Keratinocyte (primary cell): Measurements from ENCODE around the gene MTUS2. TPM values are rescaled to one million over a fixed set of nuclear protein-coding genes. Genes with fewer than 3 reads are reported as not detected.

Experiments used
- DNase-seq: peaks from one replicate; pipeline ENCODE4 v3.0.0-alpha.2; 2011; ENCODE audit warnings: low read depth, missing footprints, low spot score
- FAIRE-seq: peaks from 2 replicates; lab custom pipeline; 2011; peaks lifted over from hg19 to GRCh38; lab: Jason Lieb, UNC
- H2AFZ ChIP-seq: 2 replicates; pipeline ENCODE4 v1.6.0; 2012; ENCODE audit warnings: low read length, control low read depth, inconsistent platforms; ENCODE audit not compliant: control insufficient read depth
- H3K27ac ChIP-seq: 2 replicates; pipeline ENCODE4 v1.5.1; 2011; ENCODE audit warnings: low read length; ENCODE audit not compliant: control insufficient read depth, insufficient read depth
- H3K27me3 ChIP-seq: 3 replicates; pipeline ENCODE4 v1.6.0; 2011; ENCODE audit warnings: low read length; ENCODE audit not compliant: control insufficient read depth, insufficient read depth; ENCODE audit errors: extremely low read depth
- H3K36me3 ChIP-seq, 2 experiments: 2 replicates in 1 of 2; 3 replicates in 1 of 2; pipeline ENCODE4 v1.5.1; 2011; ENCODE audit warnings: low read length in 2 of 2, mild to moderate bottlenecking in 1 of 2; ENCODE audit not compliant: control insufficient read depth in 2 of 2, insufficient read depth in 2 of 2; ENCODE audit errors: extremely low read depth in 1 of 2
- H3K4me1 ChIP-seq: 3 replicates; pipeline ENCODE4 v1.5.1; 2011; ENCODE audit warnings: low read length; ENCODE audit not compliant: control insufficient read depth, insufficient read depth; ENCODE audit errors: extremely low read depth
- H3K4me2 ChIP-seq: 3 replicates; pipeline ENCODE4 v1.6.0; 2011; ENCODE audit warnings: low read depth, low read length; ENCODE audit not compliant: control insufficient read depth, insufficient read depth; ENCODE audit errors: extremely low read depth
- H3K4me3 ChIP-seq, 3 experiments: fragments of 200-600 bp in 1 of 3; sonication (generic) in 1 of 3; 2 replicates in 2 of 3; 3 replicates in 1 of 3; pipeline ENCODE4 v1.5.1; 2011 to 2016; ENCODE audit warnings: low read length in 3 of 3, mild to moderate bottlenecking in 3 of 3, control low read depth in 2 of 3, inconsistent platforms in 1 of 3, low read depth in 1 of 3, mixed read lengths in 1 of 3, mixed run types in 1 of 3, moderate library complexity in 1 of 3; ENCODE audit not compliant: control insufficient read depth in 2 of 3, insufficient read depth in 2 of 3; ENCODE audit errors: extremely low read depth in 1 of 3
- H3K79me2 ChIP-seq: 2 replicates; pipeline ENCODE4 v1.6.0; 2012; ENCODE audit warnings: low read length; ENCODE audit not compliant: control insufficient read depth, insufficient read depth
- H3K9ac ChIP-seq: 3 replicates; pipeline ENCODE4 v1.6.0; 2011; ENCODE audit warnings: low read length; ENCODE audit not compliant: control insufficient read depth, insufficient read depth; ENCODE audit errors: extremely low read depth
- H3K9me1 ChIP-seq: 3 replicates; pipeline ENCODE4 v1.6.0; 2011; ENCODE audit warnings: low read length; ENCODE audit not compliant: control insufficient read depth, insufficient read depth; ENCODE audit errors: extremely low read depth
- H3K9me3 ChIP-seq: 2 replicates; pipeline ENCODE4 v1.5.1; 2012; ENCODE audit warnings: low read depth, low read length; ENCODE audit not compliant: control insufficient read depth
- H4K20me1 ChIP-seq: 3 replicates; pipeline ENCODE4 v1.6.0; 2011; ENCODE audit warnings: low read length; ENCODE audit not compliant: control insufficient read depth, insufficient read depth; ENCODE audit errors: extremely low read depth
- EZH2 ChIP-seq: IDR thresholded peaks from one replicate; pipeline ENCODE4 v1.6.1; 2012; ENCODE audit warnings: inconsistent platforms, mild to moderate bottlenecking, low read length, moderate library complexity
- dilution Hi-C: fragments of 300-500 bp; cut with MboI; formaldehyde crosslinking; loops from one replicate; pipeline ENCODE4 v1.7.0; 2020; ENCODE audit warnings: low sequenced_read_pairs; ENCODE audit not compliant: extremely low pct_ligation_motif_present
- polyA plus RNA-seq, 5 experiments: library from polyadenylated mRNA; depleted of rRNA in 3 of 5; stranded (reverse) in 3 of 5; stranded (forward) in 1 of 5; unstranded in 1 of 5; fragments of >200 nt; gene quantifications; 1 replicate in 1 of 5; 2 replicates in 3 of 5; 3 replicates in 1 of 5; pipeline versions ENCODE4 v1.2.1 to v1.2.3, GENCODE V29; 2011 to 2012; ENCODE audit warnings: missing spikeins in 2 of 5, low read depth in 1 of 5, low replicate concordance in 1 of 5
- TF ChIP-seq, protein P1 (sequence below), 3 experiments: IDR thresholded peaks in 1 of 3; conservative IDR thresholded peaks in 1 of 3; optimal IDR thresholded peaks in 1 of 3; 2 replicates in 2 of 3; 3 replicates in 1 of 3; pipeline versions ENCODE3 to v1.5.1; 2011; ENCODE audit warnings: low read length in 3 of 3, mild to moderate bottlenecking in 3 of 3, moderate library complexity in 2 of 3, control low read depth in 1 of 3, inconsistent platforms in 1 of 3; ENCODE audit not compliant: insufficient read depth in 2 of 3; ENCODE audit errors: extremely low read depth in 1 of 3

Gene MTUS2
- polyA plus RNA-seq, 1 donor (not counting 4 experiments of a cell fraction or from before 2014, with no cell fraction given): 0.17 TPM

DNA sequence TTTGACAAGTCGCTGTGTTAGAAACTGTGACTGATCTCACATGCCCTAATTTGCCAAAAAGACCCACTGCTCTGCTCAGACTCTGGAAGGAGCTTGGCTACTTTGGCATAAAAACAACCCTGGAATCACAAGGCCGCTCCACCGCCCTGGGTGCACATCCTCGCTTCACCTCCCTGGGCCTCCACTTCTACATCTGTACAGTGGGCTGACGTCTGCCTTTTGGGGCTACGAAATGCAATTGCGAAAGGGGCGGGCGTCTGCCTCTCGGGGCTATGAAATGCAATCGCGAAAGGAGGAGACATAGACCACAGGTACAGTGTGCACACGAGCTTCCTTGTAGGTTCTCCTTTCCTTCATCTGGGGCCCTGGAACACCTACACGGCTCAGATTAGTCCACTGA, 701.2 kb downstream of the MTUS2 start:
- no peak for DNase-seq
- no peak overlapping the region for H3K9ac ChIP-seq

DNA sequence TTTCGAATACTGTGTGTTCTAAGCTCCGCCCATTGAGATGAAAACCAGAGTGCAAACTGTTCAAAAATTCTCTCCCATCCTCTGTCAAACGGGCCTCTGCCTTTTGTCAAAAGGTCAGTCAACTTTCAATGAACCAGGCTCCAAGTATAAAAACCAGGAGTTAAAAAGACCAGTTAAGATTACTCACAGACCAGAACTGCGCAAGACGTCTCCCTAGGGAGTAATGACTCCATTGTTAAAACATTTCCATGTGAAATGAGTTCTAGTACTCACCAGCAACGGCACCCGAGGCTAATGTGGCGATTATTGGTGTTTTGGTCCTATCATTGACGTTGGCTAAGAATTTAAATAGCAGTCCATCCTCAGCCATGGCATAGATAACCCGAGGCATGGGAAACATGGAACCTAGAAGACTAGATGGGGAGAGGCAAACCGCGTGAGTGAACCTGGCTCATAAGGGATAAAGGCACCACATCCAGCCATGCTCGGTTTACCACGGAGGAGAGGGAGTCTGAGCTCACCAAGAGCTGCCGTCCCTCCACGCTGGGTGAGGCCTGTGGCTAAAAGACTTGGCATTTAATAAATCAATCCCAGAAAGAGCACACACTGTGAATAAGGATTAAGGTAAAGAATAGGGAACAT, 702.0 kb downstream of the MTUS2 start:
- dilution Hi-C loops: no loop called here
- no peaks in the 10 kb centered on the region for H3K9me3 ChIP-seq
- H3K4me1 ChIP-seq: no peaks in the 10 kb centered on the region
- H3K27me3 ChIP-seq: no peaks in the 10 kb centered on the region
- no peak overlapping the region for H3K27ac ChIP-seq
- no peak overlapping the region for H3K9ac ChIP-seq
- H3K4me2 ChIP-seq: no peak overlapping the region
- H3K4me3 ChIP-seq: no peak overlapping the region
- H3K9me1 ChIP-seq: no peaks in the 10 kb centered on the region
- peaks cover 13% of the 10 kb centered on the region for H4K20me1 ChIP-seq
- DNase-seq (no peak), FAIRE-seq (no peak)
- TF ChIP-seq EZH2: no peak
- TF ChIP-seq, protein P1, sequence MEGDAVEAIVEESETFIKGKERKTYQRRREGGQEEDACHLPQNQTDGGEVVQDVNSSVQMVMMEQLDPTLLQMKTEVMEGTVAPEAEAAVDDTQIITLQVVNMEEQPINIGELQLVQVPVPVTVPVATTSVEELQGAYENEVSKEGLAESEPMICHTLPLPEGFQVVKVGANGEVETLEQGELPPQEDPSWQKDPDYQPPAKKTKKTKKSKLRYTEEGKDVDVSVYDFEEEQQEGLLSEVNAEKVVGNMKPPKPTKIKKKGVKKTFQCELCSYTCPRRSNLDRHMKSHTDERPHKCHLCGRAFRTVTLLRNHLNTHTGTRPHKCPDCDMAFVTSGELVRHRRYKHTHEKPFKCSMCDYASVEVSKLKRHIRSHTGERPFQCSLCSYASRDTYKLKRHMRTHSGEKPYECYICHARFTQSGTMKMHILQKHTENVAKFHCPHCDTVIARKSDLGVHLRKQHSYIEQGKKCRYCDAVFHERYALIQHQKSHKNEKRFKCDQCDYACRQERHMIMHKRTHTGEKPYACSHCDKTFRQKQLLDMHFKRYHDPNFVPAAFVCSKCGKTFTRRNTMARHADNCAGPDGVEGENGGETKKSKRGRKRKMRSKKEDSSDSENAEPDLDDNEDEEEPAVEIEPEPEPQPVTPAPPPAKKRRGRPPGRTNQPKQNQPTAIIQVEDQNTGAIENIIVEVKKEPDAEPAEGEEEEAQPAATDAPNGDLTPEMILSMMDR (optimal IDR thresholded peaks at IDR 0.05 in 1 of 3, IDR thresholded peaks at IDR 0.05 in 1 of 3, conservative IDR thresholded peaks at IDR 0.05 in 1 of 3; ENCODE audit: extremely low read depth in 1 of 3, insufficient read depth in 2 of 3, low read length in 3 of 3): no peak
- H2AFZ ChIP-seq: no peak overlapping the region
- H3K36me3 ChIP-seq: peaks cover 75 to 86% of the 10 kb centered on the region in 2 experiments
- peaks cover 45% of the 10 kb centered on the region for H3K79me2 ChIP-seq

More for the DNA sequence above, 701.2 kb downstream of the MTUS2 start:
- no peak for FAIRE-seq
- Histone ChIP-seq H3K27ac (no peak overlapping the region), H3K79me2 (peaks cover 40% of the 10 kb centered on the region), H3K4me2 (no peak overlapping the region), H2AFZ (no peak overlapping the region), H4K20me1 (peaks cover 13% of the 10 kb centered on the region), H3K27me3 (no peaks in the 10 kb centered on the region), H3K4me1 (no peaks in the 10 kb centered on the region), H3K9me3 (no peaks in the 10 kb centered on the region), H3K9me1 (no peaks in the 10 kb centered on the region), H3K4me3 (no peak overlapping the region), H3K36me3 (peaks cover 78 to 85% of the 10 kb centered on the region in 2 experiments)
- TF ChIP-seq, protein P1 (optimal IDR thresholded peaks at IDR 0.05 in 1 of 3, IDR thresholded peaks at IDR 0.05 in 1 of 3, conservative IDR thresholded peaks at IDR 0.05 in 1 of 3; ENCODE audit: extremely low read depth in 1 of 3, insufficient read depth in 2 of 3, low read length in 3 of 3): no peak
- TF ChIP-seq EZH2: no peak
- dilution Hi-C loops: no loop called here
